Aorta (tissue), 5 donors: ENCODE data around the gene HGFAC. TPM values are rescaled to one million over a fixed set of nuclear protein-coding genes. Genes with fewer than 3 reads are reported as not detected.
"Not testable (repeated sequence)": the region's sequence is repeated elsewhere in the genome, so short reads cannot be mapped to it uniquely, and the experiment has no call there.

ENCODE experiments used
- ATAC-seq: fragments of 200-7000 bp; cut with Tn5 transposase; one replicate; pipeline ENCODE4 v1.9.1; 2022; ENCODE audit warnings: moderate library complexity; ENCODE audit not compliant: low FRiP score
- DNase-seq, 2 donors: peaks; one replicate each; pipeline ENCODE4 v3.0.0-alpha.2; 2020
- H3K27ac ChIP-seq, 2 donors: one replicate each; pipeline ENCODE4 v1.5.1; 2013; ENCODE audit warnings: low read length in 2 of 2, mild to moderate bottlenecking in 2 of 2, moderate library complexity in 2 of 2, control low read depth in 1 of 2, inconsistent platforms in 1 of 2, low read depth in 1 of 2
- H3K27me3 ChIP-seq, 2 donors: one replicate each; pipeline ENCODE4 v1.6.1; 2013; ENCODE audit warnings: control low read depth in 1 of 2, low read length in 1 of 2, mild to moderate bottlenecking in 1 of 2, moderate library complexity in 1 of 2; ENCODE audit not compliant: insufficient read depth in 2 of 2, control insufficient read depth in 1 of 2
- H3K36me3 ChIP-seq, 2 donors: one replicate each; pipeline ENCODE4 v1.6.1; 2013; ENCODE audit warnings: control low read depth in 1 of 2, low read length in 1 of 2, mild to moderate bottlenecking in 1 of 2; ENCODE audit not compliant: insufficient read depth in 2 of 2, control insufficient read depth in 1 of 2
- H3K4me1 ChIP-seq, 2 donors: one replicate each; pipeline ENCODE4 v1.6.1; 2013; ENCODE audit warnings: low read length in 2 of 2, control low read depth in 1 of 2, mild to moderate bottlenecking in 1 of 2, moderate library complexity in 1 of 2; ENCODE audit not compliant: insufficient read depth in 2 of 2, control insufficient read depth in 1 of 2
- H3K4me3 ChIP-seq, 2 donors: one replicate each; pipeline ENCODE4 v1.5.1; 2013; ENCODE audit warnings: low read length in 2 of 2, control low read depth in 1 of 2, mild to moderate bottlenecking in 1 of 2
- H3K9me3 ChIP-seq: one replicate; pipeline ENCODE4 v1.6.1; 2013; ENCODE audit warnings: mild to moderate bottlenecking, low read length; ENCODE audit not compliant: control insufficient read depth
- WGBS, 2 donors: extraction: QIAGEN DNeasy Blood & Tissue Kit; methylation state at CpG; one replicate each; pipeline ENCODE4 v1.1.7; 2013; 5-methylcytosine and 5-hydroxymethylcytosine counted together
- intact Hi-C, 2 donors: fragments of 100-400 bp; cut with DNase I; formaldehyde crosslinking; loops; one replicate each; pipeline versions ENCODE4 v1.14.2 to v1.15.0; 2022
- polyA plus RNA-seq, 2 donors: library from polyadenylated mRNA; stranded (reverse); fragments of 200-250 nt; gene quantifications; one replicate each; pipeline ENCODE4 v1.2.3, GENCODE V29; 2013
- total RNA-seq, 2 donors: library from RNA; stranded (reverse); fragmentation: NEBNext Ultra II Directional; extraction: Animal tissue kit (Norgen Biotek cat#: 25700); gene quantifications; one replicate each; pipeline ENCODE4 v1.2.1, GENCODE V29; 2021
- donor health status: healthy with polysubstance abuse.
- donor health status: Bipolar disorder and iron deficiency.
- donor health status: DM: no; HTN: no; CAD: no.
- donor health status: DM: no; HTN: no; CAD: no.
- donor health status: DM: yes; HTN: yes; CAD: no.

The HGFAC gene
- total and polyA plus RNA-seq, 4 donors, result 0.18 to 2.1 (median 0.99) TPM

DNA sequence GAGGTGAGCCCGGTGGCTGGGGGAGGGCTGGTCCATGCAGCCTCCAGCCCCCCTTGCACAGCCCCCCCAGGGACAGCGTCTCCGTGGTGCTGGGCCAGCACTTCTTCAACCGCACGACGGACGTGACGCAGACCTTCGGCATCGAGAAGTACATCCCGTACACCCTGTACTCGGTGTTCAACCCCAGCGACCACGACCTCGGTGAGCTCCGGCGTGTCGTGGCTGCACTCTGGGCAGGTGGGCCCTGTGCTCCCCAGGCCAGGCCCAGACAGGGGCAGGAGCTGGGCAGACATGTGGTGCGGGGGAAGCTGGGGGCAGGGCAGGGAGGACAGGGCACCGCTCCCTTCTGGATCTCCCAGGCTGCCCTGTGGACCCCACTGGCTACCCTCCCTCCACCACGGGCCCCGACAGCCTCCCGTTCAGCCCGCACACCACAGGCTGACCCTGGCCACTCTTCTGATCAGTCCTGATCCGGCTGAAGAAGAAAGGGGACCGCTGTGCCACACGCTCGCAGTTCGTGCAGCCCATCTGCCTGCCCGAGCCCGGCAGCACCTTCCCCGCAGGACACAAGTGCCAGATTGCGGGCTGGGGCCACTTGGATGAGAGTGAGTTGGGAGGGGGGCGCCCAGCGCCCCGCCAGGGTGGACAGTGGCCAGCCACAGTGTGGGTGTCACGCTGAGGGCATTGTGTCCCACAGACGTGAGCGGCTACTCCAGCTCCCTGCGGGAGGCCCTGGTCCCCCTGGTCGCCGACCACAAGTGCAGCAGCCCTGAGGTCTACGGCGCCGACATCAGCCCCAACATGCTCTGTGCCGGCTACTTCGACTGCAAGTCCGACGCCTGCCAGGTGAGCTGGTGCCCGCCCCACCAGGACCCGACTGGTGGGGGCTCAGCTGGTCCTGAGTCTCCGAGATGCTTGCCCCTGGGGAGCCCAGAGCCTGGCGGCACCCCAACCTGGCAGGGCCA, 5.9 kb downstream of the HGFAC start:
- Histone ChIP-seq H3K27me3 (no peaks in the 10 kb centered on the region), H3K4me3 (no peak overlapping the region), H3K27ac (no peak overlapping the region), H3K36me3 (no peaks in the 10 kb centered on the region), H3K4me1 (no peaks in the 10 kb centered on the region), H3K9me3 (no peaks in the 10 kb centered on the region)
- 92 to 96% methylated on average over 52 to 53 of the region's 53 CpGs for WGBS, 2 donors
- ATAC-seq (no peak), DNase-seq (no peak)
- intact Hi-C loops, result no loop called here

DNA sequence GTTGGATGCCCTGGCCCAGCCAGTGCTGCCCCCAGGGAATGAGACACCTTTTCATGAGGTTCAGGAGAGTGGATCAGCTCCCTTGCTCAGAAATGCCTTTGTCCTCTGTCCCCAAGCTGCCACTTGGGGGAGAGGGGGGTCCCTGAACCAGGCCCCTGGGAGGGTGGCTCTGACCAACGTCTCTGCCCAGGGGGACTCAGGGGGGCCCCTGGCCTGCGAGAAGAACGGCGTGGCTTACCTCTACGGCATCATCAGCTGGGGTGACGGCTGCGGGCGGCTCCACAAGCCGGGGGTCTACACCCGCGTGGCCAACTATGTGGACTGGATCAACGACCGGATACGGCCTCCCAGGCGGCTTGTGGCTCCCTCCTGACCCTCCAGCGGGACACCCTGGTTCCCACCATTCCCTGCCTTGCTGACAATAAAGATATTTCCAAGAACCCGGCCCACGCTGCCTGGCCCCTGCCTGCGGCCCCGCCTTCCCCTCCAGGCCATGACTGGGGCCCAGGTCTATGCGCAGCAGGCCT, 7.3 kb downstream of the HGFAC start:
- Histone ChIP-seq H3K27me3 (no peaks in the 10 kb centered on the region), H3K9me3 (no peaks in the 10 kb centered on the region), H3K4me3 (no peak overlapping the region), H3K27ac (no peak overlapping the region), H3K4me1 (no peaks in the 10 kb centered on the region), H3K36me3 (no peaks in the 10 kb centered on the region)
- ATAC-seq (no peak), DNase-seq (no peak)
- WGBS, 2 donors, result 94 to 97% methylated on average over 21 of the region's 21 CpGs
- intact Hi-C loops, result no loop called here

DNA sequence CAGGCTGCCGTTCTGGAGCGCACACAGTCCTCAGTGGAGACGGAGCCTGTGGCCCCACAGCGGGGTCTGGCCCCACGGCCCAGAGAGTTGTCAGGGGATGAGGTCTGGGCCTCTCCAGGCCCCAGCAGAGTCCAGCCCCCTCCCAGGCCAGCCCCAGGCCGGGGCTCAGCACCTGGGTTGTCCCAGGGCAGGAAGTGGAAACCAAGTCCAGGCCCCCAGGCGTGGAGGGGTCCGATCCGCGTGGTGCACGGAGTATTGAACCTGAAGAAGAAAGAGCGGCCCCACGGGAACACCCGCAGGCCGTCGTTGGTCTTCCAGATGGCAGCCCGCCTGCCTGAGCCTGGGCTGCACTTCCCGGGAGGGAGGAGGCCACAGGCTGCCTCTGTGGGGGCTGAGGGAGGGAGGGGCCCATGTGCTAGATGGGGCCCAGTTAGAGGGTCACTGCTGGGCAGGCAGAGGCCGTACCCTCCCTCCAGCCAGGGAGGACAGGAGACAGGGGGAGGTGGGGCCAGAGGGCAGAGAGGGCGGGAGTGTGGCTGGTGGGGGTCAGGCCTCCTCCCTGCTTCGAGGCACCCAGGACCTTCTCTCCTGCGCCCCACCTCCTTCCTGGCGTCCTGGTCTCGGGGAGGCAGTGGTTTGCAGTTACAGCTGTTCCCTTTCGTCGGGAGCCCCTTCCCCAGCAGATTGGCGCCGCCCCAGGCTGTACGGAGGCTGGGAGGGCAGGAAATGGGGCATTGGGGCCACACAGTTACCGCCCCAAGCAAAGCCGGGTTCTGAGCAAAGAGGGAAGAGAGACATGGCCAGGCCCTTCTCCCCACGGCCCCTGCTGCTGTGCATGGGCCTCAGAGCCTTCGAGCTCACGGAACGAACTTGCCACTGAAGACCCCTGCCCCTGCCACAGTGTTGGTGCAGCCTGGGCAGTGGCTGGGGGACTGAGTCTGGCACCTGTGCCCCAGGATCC, 8.1 kb downstream of the HGFAC start:
- intact Hi-C loops, result no loop called here
- no peak for DNase-seq
- H3K36me3 ChIP-seq, result no peaks in the 10 kb centered on the region
- no peak for ATAC-seq
- H3K4me3 ChIP-seq, result no peak overlapping the region
- no peaks in the 10 kb centered on the region for H3K4me1 ChIP-seq
- no peak overlapping the region for H3K27ac ChIP-seq
- 86 to 91% methylated on average over 33 to 35 of the region's 35 CpGs for WGBS, 2 donors
- H3K27me3 ChIP-seq, result no peaks in the 10 kb centered on the region
- H3K9me3 ChIP-seq, result no peaks in the 10 kb centered on the region

DNA sequence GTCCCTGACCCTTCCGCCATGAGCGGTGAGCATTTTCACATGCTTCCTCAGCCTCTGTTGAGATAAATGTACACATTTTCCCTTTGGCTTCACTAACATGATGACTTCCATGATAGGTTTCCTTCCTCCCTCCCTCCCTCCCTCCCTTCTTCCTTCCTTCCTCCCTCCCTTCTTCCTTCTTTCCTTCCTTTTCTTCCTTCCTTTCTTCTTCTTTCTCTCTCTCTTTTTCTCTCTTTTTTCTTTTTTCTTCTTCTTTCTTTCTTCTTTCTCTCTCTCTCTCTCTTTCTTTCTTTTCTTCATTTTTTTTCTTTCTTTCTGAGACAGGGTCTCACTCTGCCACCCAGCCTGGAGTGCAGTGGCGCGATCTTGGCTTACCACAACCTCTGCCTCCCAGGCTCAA, 8.9 kb downstream of the HGFAC start:
- DNase-seq (no peak), ATAC-seq (no peak)
- H3K9me3 ChIP-seq, result no peaks in the 10 kb centered on the region
- intact Hi-C loops, result no loop called here
- WGBS, 2 donors, result 98 to 99% methylated on average over 4 of the region's 4 CpGs
- H3K36me3 ChIP-seq, result no peaks in the 10 kb centered on the region
- no peak overlapping the region for H3K27ac ChIP-seq
- H3K4me1 ChIP-seq, result no peaks in the 10 kb centered on the region
- H3K27me3 ChIP-seq, result no peaks in the 10 kb centered on the region
- no peak overlapping the region for H3K4me3 ChIP-seq

DNA sequence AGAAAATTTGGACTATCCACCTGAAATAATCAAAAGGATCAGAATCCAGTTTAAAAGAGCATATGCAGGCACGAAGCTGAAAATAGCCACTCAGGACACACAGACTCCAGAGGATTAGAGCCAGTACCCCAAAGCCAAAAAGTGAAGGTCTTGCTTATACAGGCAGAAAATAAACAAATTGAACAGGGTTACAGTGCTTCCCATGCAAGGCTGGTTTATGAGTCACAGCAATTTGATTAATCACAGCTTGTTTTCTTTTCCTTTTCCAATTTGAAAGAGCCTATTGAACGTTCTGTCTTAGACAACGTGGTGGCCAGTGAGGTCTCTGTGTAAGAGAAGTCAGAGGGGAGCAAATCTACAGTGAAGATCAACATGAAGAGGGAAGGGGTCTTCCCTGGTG, 10.2 kb downstream of the HGFAC start:
- no peak overlapping the region for H3K4me3 ChIP-seq
- WGBS, 2 donors, result 3 to 5% methylated on average over 3 of the region's 3 CpGs
- ATAC-seq (no peak), DNase-seq (no peak)
- no peaks in the 10 kb centered on the region for H3K27me3 ChIP-seq
- intact Hi-C loops, result no loop called here
- no peaks in the 10 kb centered on the region for H3K36me3 ChIP-seq
- H3K4me1 ChIP-seq, result no peaks in the 10 kb centered on the region
- H3K9me3 ChIP-seq, result no peaks in the 10 kb centered on the region
- no peak overlapping the region for H3K27ac ChIP-seq

DNA sequence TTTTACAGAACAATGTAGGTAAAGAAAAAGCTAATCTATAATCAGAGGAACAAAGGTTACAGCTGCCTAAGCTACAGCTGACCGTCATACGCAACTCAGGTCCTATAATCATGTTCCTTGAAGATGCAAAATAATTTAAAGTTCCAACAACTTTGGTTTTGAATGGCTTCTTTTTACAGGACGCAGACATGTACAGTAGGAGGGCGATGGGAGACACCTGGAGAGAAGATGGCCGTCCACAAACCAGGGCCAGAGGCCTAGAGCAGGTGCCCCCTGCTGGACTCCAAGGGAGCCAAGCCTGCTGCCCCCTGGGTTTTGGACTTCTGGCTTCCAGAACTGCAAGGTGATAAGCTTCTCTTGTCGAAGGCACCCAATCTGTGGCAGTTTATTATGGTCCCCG, 10.6 kb downstream of the HGFAC start:
- no peak overlapping the region for H3K27ac ChIP-seq
- H3K9me3 ChIP-seq, result no peaks in the 10 kb centered on the region
- no peak for ATAC-seq
- no peaks in the 10 kb centered on the region for H3K4me1 ChIP-seq
- no peaks in the 10 kb centered on the region for H3K27me3 ChIP-seq
- no peaks in the 10 kb centered on the region for H3K36me3 ChIP-seq
- intact Hi-C loops, result no loop called here
- no peak for DNase-seq
- WGBS, 2 donors, result 85 to 86% methylated on average over 7 of the region's 7 CpGs
- no peak overlapping the region for H3K4me3 ChIP-seq

DNA sequence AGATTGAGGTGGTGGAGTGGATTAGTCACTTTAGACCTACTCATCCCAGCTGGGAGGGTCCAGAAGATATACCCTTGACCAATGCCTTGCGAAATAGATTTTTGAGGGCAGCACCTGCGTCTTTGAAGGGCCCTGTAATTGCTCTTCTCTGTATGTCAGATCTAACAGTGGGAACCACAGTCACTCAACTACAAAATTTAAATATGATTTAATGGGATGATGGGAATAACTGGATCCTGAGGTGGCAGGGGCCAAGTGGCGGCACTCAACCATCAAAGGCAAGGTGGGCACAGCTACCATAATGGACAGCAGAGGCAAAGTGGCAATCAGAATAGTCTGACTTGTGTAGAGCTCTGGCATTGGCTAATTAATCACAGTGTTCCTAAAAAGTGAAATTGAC, 13.8 kb downstream of the HGFAC start:
- H3K9me3 ChIP-seq, H3K4me3 ChIP-seq, H3K27ac ChIP-seq, intact Hi-C loops, DNase-seq, ATAC-seq, H3K36me3 ChIP-seq, H3K4me1 ChIP-seq, H3K27me3 ChIP-seq: not testable (repeated sequence)
- 86 to 87% methylated on average over 3 of the region's 3 CpGs for WGBS, 2 donors

DNA sequence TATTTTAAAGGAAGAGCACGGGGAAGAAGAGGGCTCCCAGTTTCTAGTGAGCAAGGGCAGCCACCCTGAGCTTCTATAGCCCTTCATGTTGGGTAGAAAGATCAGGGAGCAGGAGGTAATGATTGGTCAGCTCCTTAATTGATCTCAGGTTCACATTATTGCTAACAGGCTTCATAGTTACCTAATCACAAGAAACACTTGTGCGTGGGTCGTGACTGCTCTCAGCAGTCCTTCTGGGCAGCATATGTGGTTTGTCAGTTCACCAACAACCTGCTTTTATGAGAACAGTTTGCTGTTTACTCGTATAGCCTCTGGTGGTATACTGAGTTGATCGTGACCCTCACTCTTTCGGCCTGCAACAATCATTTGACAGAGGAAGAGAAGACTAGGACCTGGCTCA, 16.6 kb downstream of the HGFAC start:
- H3K9me3 ChIP-seq, result no peaks in the 10 kb centered on the region
- no peak overlapping the region for H3K4me3 ChIP-seq
- peaks cover 0 to 2% of the 10 kb centered on the region in 2 donors for H3K4me1 ChIP-seq
- intact Hi-C loops, result no loop called here
- DNase-seq (no peak), ATAC-seq (no peak)
- WGBS, 2 donors, result 94 to 95% methylated on average over 6 of the region's 6 CpGs
- no peaks in the 10 kb centered on the region for H3K27me3 ChIP-seq
- no peak overlapping the region for H3K27ac ChIP-seq
- H3K36me3 ChIP-seq, result no peaks in the 10 kb centered on the region
